CD4-positive, CD25-positive, alpha-beta regulatory T cell (primary cell): ENCODE data around the gene YLPM1. TPM values are rescaled to one million over a fixed set of nuclear protein-coding genes. Genes with fewer than 3 reads are reported as not detected.

ENCODE experiments used
- ATAC-seq, 2 donors: fragments of 150-1000 bp; cut with Tn5 transposase; one replicate each; pipeline ENCODE4 v1.10.0; 2021; ENCODE audit warnings: low read depth in 2 of 2, moderate number of reproducible peaks in 2 of 2, moderate library complexity in 1 of 2
- DNase-seq, 3 donors: peaks; one replicate each; pipeline versions ENCODE4 v3.0.0 to v3.0.0-alpha.2; 2012 to 2022; ENCODE audit warnings: mixed read lengths in 1 of 3
- H3K27ac ChIP-seq: one replicate; pipeline ENCODE4 v1.7.0; 2013; ENCODE audit warnings: mild to moderate bottlenecking, low read length; ENCODE audit not compliant: insufficient read depth, poor library complexity, severe bottlenecking
- H3K27me3 ChIP-seq: one replicate; pipeline ENCODE4 v1.7.0; 2013; ENCODE audit warnings: low read length; ENCODE audit not compliant: control insufficient read depth, insufficient read depth
- H3K36me3 ChIP-seq: one replicate; pipeline ENCODE4 v1.7.0; 2013; ENCODE audit warnings: mild to moderate bottlenecking, low read length, moderate library complexity; ENCODE audit not compliant: control insufficient read depth, insufficient read depth
- H3K4me1 ChIP-seq: 2 replicates; pipeline ENCODE4 v1.7.0; 2013; ENCODE audit warnings: mild to moderate bottlenecking, low read length; ENCODE audit not compliant: insufficient read depth, control insufficient read depth, poor library complexity, severe bottlenecking
- H3K4me3 ChIP-seq: one replicate; pipeline ENCODE4 v1.7.0; 2013; ENCODE audit warnings: low read depth, mild to moderate bottlenecking, low read length, moderate library complexity
- H3K9me3 ChIP-seq, 2 experiments: 1 replicate in 1 of 2; 2 replicates in 1 of 2; pipeline ENCODE4 v1.7.0; 2013; ENCODE audit warnings: low read length in 2 of 2, mild to moderate bottlenecking in 1 of 2, moderate library complexity in 1 of 2; ENCODE audit not compliant: control insufficient read depth in 2 of 2
- H3K27ac Mint-ChIP-seq, 3 donors: one replicate each; pipeline ENCODE4 v1.8.0; 2020 to 2022; ENCODE audit warnings: mild to moderate bottlenecking in 3 of 3, mixed read lengths in 3 of 3, moderate library complexity in 2 of 3
- H3K27me3 Mint-ChIP-seq: one replicate; pipeline ENCODE4 v1.8.0; 2022; ENCODE audit warnings: mild to moderate bottlenecking, mixed read lengths
- H3K36me3 Mint-ChIP-seq: one replicate; pipeline ENCODE4 v1.8.0; 2020; ENCODE audit warnings: mixed read lengths
- H3K4me1 Mint-ChIP-seq, 4 donors: one replicate each; pipeline ENCODE4 v1.8.0; 2020 to 2022; ENCODE audit warnings: mixed read lengths in 4 of 4, mild to moderate bottlenecking in 1 of 4
- H3K4me3 Mint-ChIP-seq, 4 donors: one replicate each; pipeline ENCODE4 v1.8.0; 2020 to 2022; ENCODE audit warnings: mild to moderate bottlenecking in 4 of 4, mixed read lengths in 4 of 4, moderate library complexity in 3 of 4
- H3K9me3 Mint-ChIP-seq, 7 donors: one replicate each; pipeline ENCODE4 v1.8.0; 2020 to 2022; ENCODE audit warnings: mixed read lengths in 7 of 7, mild to moderate bottlenecking in 3 of 7, moderate library complexity in 2 of 7
- polyA plus RNA-seq, 4 donors: library from polyadenylated mRNA; unstranded; fragments of 300-500 nt; fragmentation: Illumina TruSeq; gene quantifications; one replicate each; pipeline ENCODE4 v1.2.3, GENCODE V29; 2021
- total RNA-seq: library from RNA; stranded (reverse); gene quantifications from one replicate; pipeline ENCODE4 v1.2.3, GENCODE V29; 2022

YLPM1 gene
- total and polyA plus RNA-seq, 5 donors from 2014 or later: 10.5 to 93.2 (median 11.7) TPM

GRCh38 chr14:74763803-74764531 lies 851 bp downstream of the YLPM1 start:
- no peaks in the 10 kb centered on the region for H3K9me3 ChIP-seq
- peaks cover 13% of the 10 kb centered on the region for H3K36me3 Mint-ChIP-seq
- peaks cover 37 to 64% (median 48%) of the 10 kb centered on the region in 4 donors for H3K4me1 Mint-ChIP-seq
- H3K4me1 ChIP-seq: peaks cover 61% of the 10 kb centered on the region
- ATAC-seq: no peak
- peak overlapping the region; percentile 83 for H3K4me3 ChIP-seq
- H3K27me3 Mint-ChIP-seq: no peaks in the 10 kb centered on the region
- no peaks in the 10 kb centered on the region for H3K9me3 Mint-ChIP-seq
- H3K27ac ChIP-seq: peak overlapping the region; percentile 92
- H3K36me3 ChIP-seq: no peaks in the 10 kb centered on the region
- peak overlapping the region; percentile 77 to 97 (median 92) for H3K4me3 Mint-ChIP-seq
- H3K27me3 ChIP-seq: no peaks in the 10 kb centered on the region
- peak in 1 of 3 donors; percentile 29 for DNase-seq
- H3K27ac Mint-ChIP-seq: peak overlapping the region; percentile 88 to 96 (median 95)

DNA sequence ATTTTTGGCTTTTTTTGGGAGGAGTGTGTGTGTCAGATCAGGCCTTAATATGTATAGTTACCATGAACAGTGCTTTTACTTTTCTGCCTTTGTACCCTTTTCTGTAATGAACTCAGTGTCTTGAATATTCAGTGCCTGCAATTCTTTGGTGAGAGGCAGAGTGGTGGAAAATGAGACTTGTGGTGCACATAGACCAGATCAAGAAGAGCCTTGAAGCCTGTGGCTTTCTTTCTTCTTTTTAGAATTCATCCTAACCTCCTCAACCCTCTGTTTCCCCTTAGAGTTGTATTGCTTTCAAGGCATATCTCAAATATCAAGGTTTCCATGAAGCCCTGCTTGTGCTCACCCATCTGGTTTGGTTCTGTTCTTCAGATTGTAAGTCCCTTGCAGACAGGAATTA lies 2.6 kb downstream of the YLPM1 start:
- no peaks in the 10 kb centered on the region for H3K9me3 ChIP-seq
- no peaks in the 10 kb centered on the region for H3K27me3 Mint-ChIP-seq
- H3K4me3 Mint-ChIP-seq: peak overlapping the region; percentile 77 to 97 (median 92)
- peak in 2 of 3 donors; percentile 11 to 23 for DNase-seq
- H3K36me3 Mint-ChIP-seq: peaks cover 14% of the 10 kb centered on the region
- peak overlapping the region in 2 of 3 donors; percentile 88 to 96 for H3K27ac Mint-ChIP-seq
- H3K4me1 ChIP-seq: peaks cover 66% of the 10 kb centered on the region
- H3K27me3 ChIP-seq: no peaks in the 10 kb centered on the region
- H3K4me3 ChIP-seq: peak overlapping the region; percentile 83
- no peak overlapping the region for H3K27ac ChIP-seq
- H3K36me3 ChIP-seq: no peaks in the 10 kb centered on the region
- H3K4me1 Mint-ChIP-seq: peaks cover 41 to 68% (median 51%) of the 10 kb centered on the region in 4 donors
- no peaks in the 10 kb centered on the region for H3K9me3 Mint-ChIP-seq
- no peak for ATAC-seq

GRCh38 chr14:74771399-74771798 lies 8.3 kb downstream of the YLPM1 start:
- Mint-ChIP-seq H3K27me3 (no peaks in the 10 kb centered on the region), H3K4me1 (peaks cover 41 to 68% (median 54%) of the 10 kb centered on the region in 4 donors), H3K36me3 (peaks cover 27% of the 10 kb centered on the region), H3K4me3 (peak overlapping the region in 2 of 4 donors; percentile 2 to 57), H3K27ac (peak overlapping the region in 1 of 3 donors; percentile 82), H3K9me3 (no peaks in the 10 kb centered on the region)
- no peaks in the 10 kb centered on the region for H3K27me3 ChIP-seq
- H3K4me3 ChIP-seq: no peak overlapping the region
- H3K4me1 ChIP-seq: peaks cover 27% of the 10 kb centered on the region
- ATAC-seq (no peak), DNase-seq (no peak)
- no peaks in the 10 kb centered on the region for H3K9me3 ChIP-seq
- H3K36me3 ChIP-seq: peaks cover 13% of the 10 kb centered on the region
- H3K27ac ChIP-seq: no peak overlapping the region

- Histone ChIP-seq H3K4me3 (no peak overlapping the region), H3K9me3 (no peaks in the 10 kb centered on the region), H3K36me3 (peaks cover 49% of the 10 kb centered on the region), H3K27ac (peak overlapping the region; percentile 29), H3K27me3 (no peaks in the 10 kb centered on the region), H3K4me1 (peaks cover 14% of the 10 kb centered on the region)
- H3K36me3 Mint-ChIP-seq: peaks cover 40% of the 10 kb centered on the region
- H3K27me3 Mint-ChIP-seq: no peaks in the 10 kb centered on the region
- DNase-seq: peak in 2 of 3 donors; percentile 37 to 41
- no peaks in the 10 kb centered on the region for H3K9me3 Mint-ChIP-seq
- ATAC-seq: peak; percentile 82 to 92
- H3K4me1 Mint-ChIP-seq: peaks cover 20 to 46% (median 31%) of the 10 kb centered on the region in 4 donors
- H3K4me3 Mint-ChIP-seq: peak overlapping the region in 1 of 4 donors; percentile 0
- H3K27ac Mint-ChIP-seq: peak overlapping the region; percentile 16 to 90 (median 16)
Measured at GRCh38 chr14:74784634-74785033, 21.5 kb downstream of the YLPM1 start.

DNA sequence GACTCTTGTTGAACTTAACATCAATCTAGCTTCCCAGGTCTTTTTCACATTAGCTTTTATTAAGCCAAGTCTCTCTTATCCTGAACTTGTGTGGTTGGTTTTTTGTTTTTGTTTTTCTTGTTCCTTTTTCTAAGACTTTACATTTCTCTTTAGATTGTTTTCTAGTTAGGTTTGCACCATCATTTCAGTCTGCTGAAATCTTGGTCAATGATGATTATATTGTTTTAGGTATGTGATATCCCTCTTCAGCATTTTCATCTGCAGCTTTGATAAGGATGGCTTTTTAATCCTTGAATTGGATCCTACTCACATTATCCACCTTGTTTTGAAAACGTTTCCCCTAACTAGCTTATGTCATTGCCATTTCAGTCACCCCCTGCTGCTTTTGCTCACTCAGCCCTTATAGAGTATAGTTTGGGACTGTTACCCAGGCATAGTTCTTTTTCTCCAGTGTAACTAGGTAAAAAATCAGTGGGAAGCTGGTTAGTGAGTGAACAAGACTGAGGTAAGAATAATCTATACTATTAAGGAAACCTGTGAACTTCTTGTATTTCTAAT lies 22.0 kb downstream of the YLPM1 start:
- ATAC-seq (no peak), DNase-seq (no peak)
- H3K36me3 Mint-ChIP-seq: peaks cover 40% of the 10 kb centered on the region
- Histone ChIP-seq H3K9me3 (no peaks in the 10 kb centered on the region), H3K27me3 (no peaks in the 10 kb centered on the region), H3K4me1 (peaks cover 14% of the 10 kb centered on the region), H3K4me3 (no peak overlapping the region), H3K36me3 (peaks cover 44% of the 10 kb centered on the region), H3K27ac (no peak overlapping the region)
- no peaks in the 10 kb centered on the region for H3K9me3 Mint-ChIP-seq
- no peaks in the 10 kb centered on the region for H3K27me3 Mint-ChIP-seq
- H3K27ac Mint-ChIP-seq: peak overlapping the region in 2 of 3 donors; percentile 16 to 90
- H3K4me1 Mint-ChIP-seq: peaks cover 20 to 47% (median 33%) of the 10 kb centered on the region in 4 donors
- peak overlapping the region in 1 of 4 donors; percentile 0 for H3K4me3 Mint-ChIP-seq

DNA sequence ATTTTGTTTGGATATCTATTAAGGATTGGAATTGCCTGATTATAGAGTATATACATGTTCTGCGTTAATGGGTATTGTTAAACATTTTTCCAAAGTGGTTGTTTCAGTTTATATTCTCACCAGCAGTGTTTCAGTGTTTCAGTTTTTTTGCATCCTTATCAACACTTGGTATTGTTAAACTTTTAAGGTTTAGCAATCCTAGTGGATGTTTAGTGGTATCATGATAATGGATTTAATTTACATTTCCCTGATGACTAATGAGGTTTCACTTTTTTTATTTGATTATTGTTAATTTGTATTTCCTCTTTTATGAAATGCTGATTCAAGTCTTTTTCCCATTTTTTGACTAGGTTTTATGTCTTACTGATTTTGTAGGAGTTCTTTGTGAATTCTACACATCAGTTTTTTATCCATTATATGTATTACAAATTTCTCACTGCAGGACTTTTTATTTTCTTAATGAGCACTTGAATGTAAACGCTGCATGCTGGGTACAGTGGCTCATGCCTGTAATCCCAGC lies 23.7 kb downstream of the YLPM1 start:
- Histone ChIP-seq H3K36me3 (peaks cover 30% of the 10 kb centered on the region), H3K9me3 (no peaks in the 10 kb centered on the region), H3K4me1 (peaks cover 18% of the 10 kb centered on the region), H3K27ac (no peak overlapping the region), H3K27me3 (no peaks in the 10 kb centered on the region), H3K4me3 (no peak overlapping the region)
- peak overlapping the region in 1 of 3 donors; percentile 80 for H3K27ac Mint-ChIP-seq
- no peak for DNase-seq
- peaks cover 24% of the 10 kb centered on the region for H3K36me3 Mint-ChIP-seq
- H3K27me3 Mint-ChIP-seq: no peaks in the 10 kb centered on the region
- no peak for ATAC-seq
- no peaks in the 10 kb centered on the region for H3K9me3 Mint-ChIP-seq
- H3K4me1 Mint-ChIP-seq: peaks cover 26 to 54% (median 40%) of the 10 kb centered on the region in 4 donors
- peak overlapping the region in 2 of 4 donors; percentile 17 to 18 for H3K4me3 Mint-ChIP-seq

DNA sequence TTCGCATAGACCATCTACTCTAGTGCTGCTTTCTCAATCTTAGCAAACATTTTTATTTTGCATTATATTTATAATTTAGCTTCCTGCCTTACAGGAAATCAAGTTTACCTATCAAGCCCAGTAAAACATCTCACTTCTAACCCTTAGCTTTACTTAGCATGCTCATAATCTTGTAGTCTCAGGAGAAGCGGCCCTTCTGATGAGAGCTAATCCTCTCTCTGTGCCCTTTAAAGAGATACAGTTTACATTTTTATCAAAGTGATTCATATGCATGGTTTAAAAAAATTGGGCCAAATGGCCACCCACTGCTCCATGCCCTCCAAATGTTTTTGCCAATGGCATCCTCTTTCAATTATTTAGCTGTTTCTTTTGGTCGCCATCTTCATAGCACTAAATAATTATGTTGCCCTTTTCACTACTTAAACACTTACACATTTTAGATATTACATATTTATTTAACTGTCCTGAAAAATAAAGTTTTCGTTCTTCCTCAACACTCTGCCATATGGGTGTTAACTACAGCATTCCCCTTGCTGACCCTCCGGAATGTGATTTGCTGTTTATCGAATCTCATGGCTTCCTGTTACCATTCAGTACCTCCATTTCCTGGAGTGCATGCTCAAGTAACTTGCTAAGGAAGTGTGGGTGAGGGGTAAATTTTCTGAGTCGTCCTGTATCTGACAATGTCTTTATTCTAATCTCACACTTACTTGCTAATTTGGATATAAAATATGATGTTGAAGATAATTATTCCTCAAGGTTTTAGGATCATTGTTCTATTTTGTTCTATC lies 29.3 kb downstream of the YLPM1 start:
- peaks cover 8% of the 10 kb centered on the region for H3K36me3 ChIP-seq
- H3K27ac ChIP-seq: peak overlapping the region; percentile 56
- peaks cover 17% of the 10 kb centered on the region for H3K36me3 Mint-ChIP-seq
- H3K4me1 ChIP-seq: peaks cover 32% of the 10 kb centered on the region
- peaks cover 0 to 2% (median 0%) of the 10 kb centered on the region in 7 donors for H3K9me3 Mint-ChIP-seq
- peak overlapping the region; percentile 86 to 98 (median 89) for H3K27ac Mint-ChIP-seq
- H3K4me1 Mint-ChIP-seq: peaks cover 44 to 68% (median 53%) of the 10 kb centered on the region in 4 donors
- H3K27me3 ChIP-seq: no peaks in the 10 kb centered on the region
- H3K4me3 ChIP-seq: peak overlapping the region; percentile 84
- H3K27me3 Mint-ChIP-seq: no peaks in the 10 kb centered on the region
- peak in 2 of 3 donors; percentile 42 to 77 for DNase-seq
- ATAC-seq: peak; percentile 70 to 78
- no peaks in the 10 kb centered on the region for H3K9me3 ChIP-seq
- H3K4me3 Mint-ChIP-seq: peak overlapping the region; percentile 68 to 90 (median 80)
